Measurements from ENCODE around the gene ZER1. TPM values are rescaled to one million over a fixed set of nuclear protein-coding genes. Genes with fewer than 3 reads are reported as not detected.
"Not testable (repeated sequence)": the region's sequence is repeated elsewhere in the genome, so short reads cannot be mapped to it uniquely, and the experiment has no call there.

ZER1 gene
- polyA plus RNA-seq, 4 donors: 31.7 to 42.6 (median 34.2) TPM

GRCh38 chr9:128788445-128788844, 16.7 kb upstream of the ZER1 start:
- no peak for DNase-seq (ENCODE audit: low read depth in 4 of 4, low spot score in 3 of 4)

- no peak for DNase-seq (ENCODE audit: low read depth in 4 of 4, low spot score in 3 of 4)
Measured at GRCh38 chr9:128787659-128788058, 15.9 kb upstream of the ZER1 start.

- DNase-seq (ENCODE audit: low read depth in 4 of 4, low spot score in 3 of 4): peak in 3 of 4 donors; percentile 49 to 60 (median 57)
Measured at GRCh38 chr9:128786681-128787601, 15.2 kb upstream of the ZER1 start, which contains the start of gene TBC1D13. Gene TBC1D13, plus strand, starts transcription at chr9:128787253. Its CDS starts 101 bp downstream, at chr9:128787354.

DNA sequence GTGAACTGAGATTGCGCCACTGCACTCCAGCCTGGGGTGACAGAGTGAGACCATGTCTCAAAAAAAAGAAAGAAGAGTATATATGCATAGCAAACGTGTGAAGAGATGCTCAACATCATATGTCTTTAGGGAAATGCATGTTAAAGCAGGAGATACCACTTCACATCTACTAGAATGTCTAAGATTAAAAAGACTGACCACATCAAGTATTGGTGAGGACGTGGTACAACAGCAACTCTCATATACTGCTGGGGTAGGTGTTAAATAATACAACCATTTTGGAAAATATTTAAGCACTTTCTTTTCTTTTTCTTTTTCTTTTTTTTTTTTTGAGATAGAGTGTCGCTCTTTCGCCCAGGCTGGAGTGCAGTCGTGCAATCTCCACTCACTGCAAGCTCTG, 13.7 kb upstream of the ZER1 start:
- no peak for DNase-seq (ENCODE audit: low read depth in 4 of 4, low spot score in 3 of 4)

DNA sequence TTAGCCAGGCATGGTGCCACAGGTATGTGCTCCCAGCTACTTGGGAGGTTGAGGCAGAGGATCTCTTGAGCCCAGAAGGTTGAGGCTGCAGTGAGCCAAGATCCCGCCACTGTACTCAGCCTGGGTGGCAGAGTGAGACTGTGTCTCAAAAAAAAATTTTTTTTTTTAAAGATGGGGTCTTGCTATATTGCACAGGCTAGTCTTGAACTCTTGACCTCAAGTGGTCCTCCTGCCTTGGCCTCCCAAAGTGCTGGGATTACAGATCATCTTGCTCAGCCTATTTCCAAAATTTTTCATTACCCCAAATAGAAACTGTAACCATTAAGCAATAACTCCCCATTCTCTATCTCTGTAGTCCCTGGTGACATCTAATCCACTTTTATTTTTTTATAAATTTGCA, 10.9 kb upstream of the ZER1 start:
- no peak for DNase-seq (ENCODE audit: low read depth in 4 of 4, low spot score in 3 of 4)

GRCh38 chr9:128781187-128782070, 9.7 kb upstream of the ZER1 start:
- DNase-seq (ENCODE audit: low read depth in 4 of 4, low spot score in 3 of 4): no peak

DNA sequence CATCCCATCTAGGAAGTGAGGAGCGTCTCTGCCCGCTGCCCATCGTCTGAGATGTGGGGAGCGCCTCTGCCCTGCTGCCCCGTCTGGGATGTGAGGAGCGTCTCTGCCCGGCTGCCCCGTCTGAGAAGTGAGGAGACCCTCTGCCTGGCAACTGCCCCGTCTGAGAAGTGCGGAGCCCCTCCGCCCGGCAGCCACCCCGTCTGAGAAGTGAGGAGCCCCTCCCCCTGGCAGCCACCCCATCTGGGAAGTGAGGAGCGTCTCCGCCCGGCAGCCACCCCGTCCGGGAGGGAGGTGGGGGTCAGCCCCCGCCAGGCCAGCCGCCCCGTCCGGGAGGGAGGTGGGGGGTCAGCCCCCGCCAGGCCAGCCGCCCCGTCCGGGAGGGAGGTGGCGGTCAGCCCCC, 8.4 kb upstream of the ZER1 start:
- DNase-seq (ENCODE audit: low read depth in 4 of 4, low spot score in 3 of 4): not testable (repeated sequence)

- no peak for DNase-seq (ENCODE audit: low read depth in 4 of 4, low spot score in 3 of 4)
Measured at GRCh38 chr9:128774804-128775203, 3.1 kb upstream of the ZER1 start.

GRCh38 chr9:128773049-128773448, 1.3 kb upstream of the ZER1 start:
- no peak for DNase-seq (ENCODE audit: low read depth in 4 of 4, low spot score in 3 of 4)

- no peak for DNase-seq (ENCODE audit: low read depth in 4 of 4, low spot score in 3 of 4)
Measured at GRCh38 chr9:128771094-128771721, 519 bp downstream of the ZER1 start.

DNA sequence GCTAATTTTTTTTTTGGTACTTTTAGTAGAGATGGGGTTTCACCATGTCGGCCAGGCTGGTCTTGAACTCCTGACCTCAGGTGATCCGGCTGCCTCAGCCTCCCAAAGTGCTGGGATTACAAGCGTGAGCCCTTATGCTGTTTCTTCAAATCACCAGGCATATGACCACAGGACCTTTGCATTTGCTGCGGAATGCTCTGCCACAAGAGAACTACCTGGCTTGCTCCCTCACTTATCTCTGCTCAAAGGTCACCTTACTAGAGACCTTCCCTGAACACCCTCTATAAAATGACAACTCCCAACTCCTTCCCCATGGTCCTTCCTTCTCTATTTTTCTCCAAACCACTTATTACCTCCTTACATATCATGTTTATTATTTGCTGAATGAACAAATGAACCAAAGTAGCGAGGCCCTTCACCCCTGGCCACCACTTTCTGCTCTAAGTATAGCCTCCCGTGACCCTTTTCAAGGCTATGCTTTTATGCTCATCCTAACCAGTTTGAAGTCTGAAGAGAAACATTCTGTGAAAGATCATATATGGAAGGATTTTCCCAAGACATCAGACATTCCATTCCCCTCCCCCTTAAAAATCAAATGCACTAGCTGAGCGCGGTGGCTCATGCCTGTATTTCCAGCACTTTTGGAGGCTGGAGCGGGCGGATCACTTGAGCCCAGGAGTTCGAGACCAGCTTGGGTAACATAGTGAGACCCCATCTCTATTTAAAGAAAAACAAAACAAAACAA, 1.3 kb downstream of the ZER1 start:
- DNase-seq (ENCODE audit: low read depth in 4 of 4, low spot score in 3 of 4): no peak

- no peak for DNase-seq (ENCODE audit: low read depth in 4 of 4, low spot score in 3 of 4)
Measured at GRCh38 chr9:128768606-128769005, 3.1 kb downstream of the ZER1 start.

- DNase-seq (ENCODE audit: low read depth in 4 of 4, low spot score in 3 of 4): no peak
Measured at GRCh38 chr9:128765499-128765898, 6.2 kb downstream of the ZER1 start.

GRCh38 chr9:128764361-128764760, 7.4 kb downstream of the ZER1 start:
- DNase-seq (ENCODE audit: low read depth in 4 of 4, low spot score in 3 of 4): no peak

DNA sequence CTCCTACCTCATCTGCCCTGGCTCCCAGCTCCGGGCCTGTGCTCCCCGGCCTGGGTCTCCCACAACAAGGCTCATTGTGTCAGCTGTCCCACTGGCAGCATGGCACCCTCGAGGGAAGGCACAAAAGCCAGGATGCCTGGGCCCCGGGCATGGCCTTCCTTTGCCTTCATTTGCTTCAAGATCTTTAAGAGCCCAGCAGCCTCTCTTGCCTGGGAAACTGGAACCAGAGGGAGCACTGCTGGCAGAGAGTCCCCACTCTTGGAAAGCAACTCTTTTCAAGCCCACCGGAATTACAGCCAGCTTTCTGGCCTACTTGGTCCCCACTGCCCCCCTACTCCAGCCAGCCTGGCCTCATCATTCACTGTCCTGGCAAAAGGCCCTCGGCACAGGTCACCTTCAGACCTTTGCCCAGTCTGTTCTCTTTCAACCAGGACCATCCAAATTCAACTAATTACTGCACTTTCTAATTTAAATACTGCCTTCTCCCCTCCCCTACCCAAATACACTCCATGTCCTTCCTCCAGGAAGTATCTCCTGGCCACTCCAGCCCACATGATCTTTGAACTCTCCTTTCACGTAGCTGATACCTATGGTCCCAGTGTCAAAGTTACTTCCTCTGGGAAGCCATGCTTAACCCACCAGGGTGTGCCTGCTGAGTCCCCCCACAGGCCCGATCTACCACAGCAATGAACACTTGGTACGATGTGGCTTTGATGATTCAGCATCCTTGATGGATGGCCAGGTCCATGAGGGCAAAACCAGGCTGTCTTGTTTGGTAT, 8.9 kb downstream of the ZER1 start:
- no peak for DNase-seq (ENCODE audit: low read depth in 4 of 4, low spot score in 3 of 4)

DNA sequence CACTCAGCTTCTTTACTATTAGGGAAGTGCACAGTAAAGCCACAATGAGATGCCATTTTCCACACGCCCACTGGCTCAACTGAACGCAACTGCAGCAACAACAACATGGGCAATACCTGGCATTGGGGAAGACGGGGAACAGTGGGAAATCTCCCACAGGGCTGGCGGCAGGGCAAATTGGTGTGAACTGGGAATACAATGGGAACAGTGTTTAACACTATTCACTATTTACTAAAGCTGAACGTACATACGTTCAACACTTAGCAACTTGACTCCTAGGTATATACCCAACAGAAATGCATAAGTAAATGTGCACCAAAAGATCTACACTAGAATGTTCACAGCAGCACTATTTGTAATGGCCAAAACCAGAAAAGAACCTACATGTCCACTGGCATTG, 14.1 kb downstream of the ZER1 start:
- DNase-seq (ENCODE audit: low read depth in 4 of 4, low spot score in 3 of 4): no peak

GRCh38 chr9:128753627-128754026, 18.1 kb downstream of the ZER1 start:
- no peak for DNase-seq (ENCODE audit: low read depth in 4 of 4, low spot score in 3 of 4)

DNA sequence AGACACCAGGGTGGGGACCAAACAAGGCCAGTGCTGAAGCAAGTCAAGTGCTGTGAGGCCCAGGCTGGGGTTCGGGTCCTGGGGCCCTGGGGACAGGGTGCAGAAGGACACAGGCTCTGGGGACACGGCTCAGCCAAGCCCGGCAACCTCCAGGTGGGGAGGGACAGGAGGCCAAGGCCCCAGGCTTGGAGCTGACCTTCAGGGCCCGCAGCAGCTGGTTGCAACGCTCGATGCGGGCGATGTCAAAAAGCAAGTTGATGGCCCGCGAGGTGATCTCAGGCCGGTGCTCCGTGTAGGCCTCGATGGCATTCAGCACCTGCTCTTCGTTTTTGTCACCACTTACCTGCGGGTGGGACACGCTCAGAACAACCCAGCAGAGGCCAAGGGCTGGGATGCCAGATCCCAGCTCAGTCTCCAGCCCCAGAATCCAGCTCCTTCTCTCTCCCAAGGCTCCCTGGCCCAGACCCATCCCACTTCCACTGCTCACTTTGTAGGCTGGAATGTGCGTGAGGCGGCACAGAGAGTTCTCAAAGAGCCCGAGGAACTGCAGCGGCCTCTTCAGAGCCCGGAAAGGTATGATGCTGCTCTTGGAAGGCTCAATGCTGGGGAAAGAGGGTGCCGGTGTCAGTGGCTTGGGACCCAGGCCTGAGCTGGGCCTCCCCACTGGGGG, 20.7 kb downstream of the ZER1 start:
- DNase-seq (ENCODE audit: low read depth in 4 of 4, low spot score in 3 of 4): no peak

DNA sequence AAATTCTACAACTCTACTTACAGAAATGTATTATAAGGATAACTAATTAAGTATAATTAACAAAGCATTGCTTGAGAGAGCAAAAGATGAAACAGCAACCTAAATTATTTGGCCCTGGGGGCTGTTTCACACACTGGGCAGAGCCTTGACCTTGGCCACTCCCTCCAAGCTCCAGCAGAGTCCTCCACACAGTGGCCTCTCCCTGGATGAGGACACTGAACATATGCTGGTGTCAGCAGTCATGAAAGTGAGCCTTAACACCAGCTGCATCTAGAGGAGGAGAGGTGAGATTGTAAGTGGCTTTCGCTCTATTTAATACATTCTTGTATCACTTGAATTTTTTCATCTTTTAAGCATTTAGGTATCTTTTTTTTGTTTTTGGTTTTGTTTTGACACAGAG, 24.5 kb downstream of the ZER1 start:
- DNase-seq (ENCODE audit: low read depth in 4 of 4, low spot score in 3 of 4): no peak
